Lung (tissue), 12 donors: ENCODE data around the gene AGR2. TPM values are rescaled to one million over a fixed set of nuclear protein-coding genes. Genes with fewer than 3 reads are reported as not detected.

Experiments
- ATAC-seq: fragments of 200-7000 bp; cut with Tn5 transposase; one replicate; pipeline ENCODE4 v1.9.1; 2020; ENCODE audit warnings: moderate number of reproducible peaks; ENCODE audit not compliant: insufficient read depth, low FRiP score
- DNase-seq, 3 donors: peaks; one replicate each; pipeline ENCODE4 v3.0.0-alpha.2; 2013 to 2017
- H3K27ac ChIP-seq, 2 donors: one replicate each; pipeline ENCODE4 v1.5.1; 2013; ENCODE audit warnings: mild to moderate bottlenecking in 2 of 2, moderate library complexity in 2 of 2, control low read depth in 1 of 2, inconsistent platforms in 1 of 2, low read depth in 1 of 2, low read length in 1 of 2
- H3K27me3 ChIP-seq, 3 donors: one replicate each; pipeline ENCODE4 v1.5.1; 2013; ENCODE audit warnings: low read length in 2 of 3; ENCODE audit not compliant: control insufficient read depth in 3 of 3, insufficient read depth in 3 of 3
- H3K36me3 ChIP-seq, 4 donors: one replicate each; pipeline ENCODE4 v1.5.1; 2013; ENCODE audit warnings: low read length in 4 of 4, mild to moderate bottlenecking in 1 of 4, moderate library complexity in 1 of 4; ENCODE audit not compliant: control insufficient read depth in 4 of 4, insufficient read depth in 4 of 4
- H3K4me1 ChIP-seq, 5 donors: one replicate each; pipeline ENCODE4 v1.5.1; 2013; ENCODE audit warnings: low read length in 5 of 5, mild to moderate bottlenecking in 2 of 5, moderate library complexity in 1 of 5; ENCODE audit not compliant: control insufficient read depth in 5 of 5, insufficient read depth in 5 of 5
- H3K4me3 ChIP-seq: one replicate; pipeline ENCODE4 v1.5.1; 2013; ENCODE audit warnings: mild to moderate bottlenecking, control low read depth, moderate library complexity
- H3K9ac ChIP-seq, 2 donors: one replicate each; pipeline ENCODE4 v1.5.1; 2013; ENCODE audit warnings: low read length in 2 of 2, control low read depth in 1 of 2; ENCODE audit not compliant: insufficient read depth in 1 of 2
- H3K9me3 ChIP-seq, 4 donors: one replicate each; pipeline ENCODE4 v1.5.1; 2013; ENCODE audit warnings: low read length in 3 of 4, mild to moderate bottlenecking in 1 of 4, moderate library complexity in 1 of 4; ENCODE audit not compliant: control insufficient read depth in 4 of 4, insufficient read depth in 3 of 4
- CTCF ChIP-seq: IDR thresholded peaks from 2 replicates; pipeline ENCODE4 v1.5.1; 2012; ENCODE audit warnings: mild to moderate bottlenecking; ENCODE audit errors: control extremely low read depth, extremely low read depth
- WGBS, 2 donors: extraction: QIAGEN DNeasy Blood & Tissue Kit; methylation state at CpG; one replicate each; pipeline ENCODE4 v1.1.7; 2013; 5-methylcytosine and 5-hydroxymethylcytosine counted together
- polyA plus RNA-seq, 2 donors: library from polyadenylated mRNA; stranded (reverse); fragments of 200-250 nt; gene quantifications; one replicate each; pipeline ENCODE4 v1.2.1, GENCODE V29; 2013
- total RNA-seq, 2 donors: library from RNA; depleted of rRNA in 1 of 2; stranded (reverse); fragments of >200 nt in 1 of 2; gene quantifications; one replicate each; pipeline ENCODE4 v1.2.1, GENCODE V29; 2014 to 2021
- donor health status: control.
- donor health status: control.
- donor health status: Bipolar disorder and iron deficiency.
- donor health status: healthy.
- donor health status: DM: yes; HTN: yes; CAD: no.

The AGR2 gene
- total and polyA plus RNA-seq, 4 donors, result 137 to 420 (median 290) TPM

DNA sequence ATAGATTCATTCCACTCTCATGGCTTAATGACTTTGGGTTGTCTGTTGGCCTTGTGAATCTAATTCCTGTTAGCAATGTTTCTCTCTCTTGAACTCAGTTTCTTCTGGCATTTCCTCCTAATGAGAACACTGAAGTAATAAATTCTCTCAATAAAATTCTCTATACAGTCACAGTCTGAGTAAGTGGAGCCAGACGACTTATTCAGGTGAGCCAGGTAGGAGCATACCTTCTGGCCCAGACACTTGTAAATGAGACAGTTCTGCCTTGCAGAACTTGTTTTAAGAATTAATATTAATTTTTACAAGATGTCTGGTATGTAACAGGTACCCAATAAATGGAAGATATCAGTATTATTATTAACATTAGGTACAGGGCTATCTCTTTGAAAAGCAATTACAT is 28.6 kb upstream of the AGR2 start:
- DNase-seq, result no peak
- no peak overlapping the region for H3K9ac ChIP-seq
- H3K9me3 ChIP-seq, result peaks cover 0 to 2% (median 1%) of the 10 kb centered on the region in 4 donors
- ATAC-seq, result no peak
- H3K27ac ChIP-seq, result no peak overlapping the region
- no peaks in the 10 kb centered on the region for H3K4me1 ChIP-seq
- no peak overlapping the region for H3K4me3 ChIP-seq
- 92% methylated on average over 1 of the region's 1 CpG for WGBS, 2 donors
- H3K36me3 ChIP-seq, result no peaks in the 10 kb centered on the region
- no peak for TF ChIP-seq CTCF
- no peaks in the 10 kb centered on the region for H3K27me3 ChIP-seq

DNA sequence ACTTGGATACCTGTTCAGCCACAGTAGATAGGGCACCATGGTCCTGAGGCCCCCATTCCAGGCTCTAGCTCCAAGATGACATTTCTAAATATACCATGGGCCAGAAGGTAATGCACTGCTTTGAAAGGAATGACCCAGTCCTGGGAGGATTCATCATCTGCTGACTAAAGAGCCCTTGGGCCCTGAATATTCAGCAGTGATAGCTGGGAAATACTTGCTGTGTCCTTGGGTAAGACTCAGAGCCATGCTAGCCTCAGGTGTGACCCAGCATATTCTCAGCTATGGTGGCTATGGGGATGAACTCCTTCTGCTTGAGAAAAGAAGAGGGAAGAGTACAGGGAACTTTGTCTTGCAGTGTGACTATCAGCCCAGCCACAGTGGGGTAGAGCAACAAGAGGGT is 21.3 kb upstream of the AGR2 start:
- DNase-seq (no peak), ATAC-seq (no peak)
- H3K9me3 ChIP-seq, result no peaks in the 10 kb centered on the region
- H3K36me3 ChIP-seq, result no peaks in the 10 kb centered on the region
- no peak overlapping the region for H3K9ac ChIP-seq
- H3K27ac ChIP-seq, result no peak overlapping the region
- no peaks in the 10 kb centered on the region for H3K27me3 ChIP-seq
- H3K4me1 ChIP-seq, result no peaks in the 10 kb centered on the region
- no peak overlapping the region for H3K4me3 ChIP-seq
- TF ChIP-seq CTCF, result no peak

DNA sequence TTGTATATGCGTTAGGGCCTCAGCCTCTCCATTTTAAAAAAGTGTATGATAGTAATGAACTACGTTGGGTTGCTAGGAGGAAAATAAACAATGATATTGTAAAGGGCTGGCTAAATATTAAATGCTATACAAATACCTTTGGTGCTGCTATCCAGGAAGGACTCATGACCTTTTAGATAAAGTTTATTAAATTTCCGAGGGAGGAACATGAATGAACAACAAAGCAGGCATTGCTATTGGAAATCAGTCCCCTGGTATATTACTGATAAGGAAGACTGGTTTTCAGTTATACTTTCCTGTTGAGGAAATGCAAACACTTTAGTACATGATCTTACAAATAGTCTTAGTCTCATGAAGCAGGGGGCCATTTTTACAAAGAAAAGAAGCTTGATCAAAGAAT is 17.2 kb upstream of the AGR2 start:
- Histone ChIP-seq H3K36me3 (no peaks in the 10 kb centered on the region), H3K9me3 (no peaks in the 10 kb centered on the region), H3K27ac (no peak overlapping the region), H3K4me3 (no peak overlapping the region), H3K9ac (no peak overlapping the region), H3K4me1 (peaks cover 0 to 1% (median 0%) of the 10 kb centered on the region in 5 donors), H3K27me3 (no peaks in the 10 kb centered on the region)
- TF ChIP-seq CTCF, result no peak
- 50 to 68% methylated on average over 3 of the region's 3 CpGs for WGBS, 2 donors
- ATAC-seq, result no peak
- peak in 1 of 3 donors; percentile 15 for DNase-seq

DNA sequence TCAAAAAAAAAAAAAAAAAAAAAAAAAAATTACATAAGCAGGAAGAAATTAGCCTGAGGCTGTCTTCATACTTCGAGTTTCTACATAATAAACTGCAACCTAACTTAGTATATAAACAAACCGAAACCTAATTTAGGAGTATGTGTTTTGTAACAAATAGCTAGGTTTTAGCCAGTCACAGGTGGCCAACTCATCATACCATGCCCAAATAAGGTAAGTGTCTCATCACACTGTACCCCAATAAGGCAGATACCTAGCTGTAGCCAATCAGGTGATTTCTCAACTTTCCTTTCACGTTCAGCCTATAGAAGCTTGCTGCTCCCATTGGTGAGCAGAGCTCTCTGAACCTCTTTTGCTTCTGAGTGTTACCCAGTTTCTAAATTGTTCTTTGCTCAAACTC is 13.9 kb upstream of the AGR2 start:
- H3K9ac ChIP-seq, result no peak overlapping the region
- ATAC-seq, result no peak
- no peak overlapping the region for H3K27ac ChIP-seq
- H3K4me3 ChIP-seq, result no peak overlapping the region
- H3K9me3 ChIP-seq, result peaks cover 0 to 1% (median 0%) of the 10 kb centered on the region in 4 donors
- H3K4me1 ChIP-seq, result peaks cover 0 to 1% (median 0%) of the 10 kb centered on the region in 5 donors
- H3K27me3 ChIP-seq, result no peaks in the 10 kb centered on the region
- 88 to 89% methylated on average over 3 of the region's 3 CpGs for WGBS, 2 donors
- no peak for TF ChIP-seq CTCF
- DNase-seq, result no peak
- H3K36me3 ChIP-seq, result no peaks in the 10 kb centered on the region
